SK-N-SH treated with all-trans-retinoic acid at 6 μM for 48 hours (cell line): ENCODE results near the gene LIMK2.

ENCODE experiments used
- ATAC-seq: fragments of 200-7000 bp; cut with Tn5 transposase; 3 replicates; pipeline ENCODE4 v1.9.1; 2020; ENCODE audit warnings: mild to moderate bottlenecking, moderate library complexity
- ARNTL ChIP-seq: fragments of 450-650 bp; formaldehyde crosslinking; IDR thresholded peaks from 2 replicates; pipeline ENCODE4 v1.5.0; 2020; ENCODE audit warnings: low read depth, mild to moderate bottlenecking, moderate library complexity, borderline replicate concordance
- BACH2 ChIP-seq: fragments of 250-450 bp; sonication (Bioruptor Pico); IDR thresholded peaks from 2 replicates; pipeline ENCODE4 v1.9.0; 2021; ENCODE audit warnings: mild to moderate bottlenecking, borderline replicate concordance
- CSDC2 ChIP-seq: fragments of 250-450 bp; sonication (Bioruptor Pico); IDR thresholded peaks from 2 replicates; pipeline ENCODE4 v1.5.0; 2020; ENCODE audit warnings: mild to moderate bottlenecking, moderate library complexity
- ESRRG ChIP-seq: fragments of 250-450 bp; sonication (Bioruptor Pico); IDR thresholded peaks from 2 replicates; pipeline ENCODE4 v1.6.1; 2021; ENCODE audit warnings: mild to moderate bottlenecking
- GLIS3 ChIP-seq: fragments of 250-450 bp; sonication (Bioruptor Pico); IDR thresholded peaks from 2 replicates; pipeline ENCODE4 v1.5.0; 2020; ENCODE audit warnings: mild to moderate bottlenecking, moderate library complexity
- ISL1 ChIP-seq: fragments of 250-450 bp; sonication (Bioruptor Pico); IDR thresholded peaks from 2 replicates; pipeline ENCODE4 v2.1.2; 2022; ENCODE audit warnings: mild to moderate bottlenecking, moderate library complexity
- OSR1 ChIP-seq: fragments of 250-450 bp; sonication (Bioruptor Pico); IDR thresholded peaks from 2 replicates; pipeline ENCODE4 v1.8.0; 2022; ENCODE audit warnings: moderate library complexity, mild to moderate bottlenecking, inconsistent platforms
- PATZ1 ChIP-seq: fragments of 250-450 bp; sonication (Bioruptor Pico); IDR thresholded peaks from 2 replicates; pipeline ENCODE4 v1.8.0; 2020; ENCODE audit warnings: mild to moderate bottlenecking, moderate library complexity, borderline replicate concordance
- POU6F1 ChIP-seq: fragments of 250-450 bp; sonication (Bioruptor Pico); IDR thresholded peaks from 2 replicates; pipeline ENCODE4 v1.8.0; 2021; ENCODE audit warnings: low read depth, mild to moderate bottlenecking, moderate library complexity, borderline replicate concordance
- PPARA ChIP-seq: fragments of 250-450 bp; sonication (Bioruptor Pico); IDR thresholded peaks from 2 replicates; pipeline ENCODE4 v1.5.0; 2020; ENCODE audit warnings: mild to moderate bottlenecking, borderline replicate concordance
- RARB ChIP-seq: fragments of 250-450 bp; sonication (Bioruptor Pico); IDR thresholded peaks from 2 replicates; pipeline ENCODE4 v1.8.0; 2021; ENCODE audit warnings: mild to moderate bottlenecking, moderate library complexity
- SNAI2 ChIP-seq: fragments of 250-450 bp; sonication (Bioruptor Pico); IDR thresholded peaks from 2 replicates; pipeline ENCODE4 v1.5.0; 2020; ENCODE audit warnings: mild to moderate bottlenecking, moderate library complexity
- TCF4 ChIP-seq: fragments of 250-450 bp; sonication (Bioruptor Pico); IDR thresholded peaks from 2 replicates; pipeline ENCODE4 v1.8.0; 2021; ENCODE audit warnings: mild to moderate bottlenecking, moderate library complexity, borderline replicate concordance
- TOX ChIP-seq: fragments of 250-450 bp; sonication (Bioruptor Pico); IDR thresholded peaks from 2 replicates; pipeline ENCODE4 v1.8.0; 2021; ENCODE audit warnings: mild to moderate bottlenecking, moderate library complexity, borderline replicate concordance
- ZFP3 ChIP-seq: fragments of 250-450 bp; sonication (Bioruptor Pico); IDR thresholded peaks from 2 replicates; pipeline ENCODE4 v1.5.0; 2020; ENCODE audit warnings: mild to moderate bottlenecking, moderate library complexity
- ZFP30 ChIP-seq: fragments of 450-650 bp; formaldehyde crosslinking; IDR thresholded peaks from 2 replicates; pipeline ENCODE4 v1.5.0; 2022; ENCODE audit warnings: mild to moderate bottlenecking, moderate library complexity
- ZNF565 ChIP-seq: fragments of 450-650 bp; formaldehyde crosslinking; conservative IDR thresholded peaks from 2 replicates; pipeline ENCODE4 v1.5.0; 2020; ENCODE audit warnings: low read depth, mild to moderate bottlenecking, moderate library complexity
- ZNF70 ChIP-seq: fragments of 450-650 bp; formaldehyde crosslinking; IDR thresholded peaks from 2 replicates; pipeline ENCODE4 v1.5.0; 2020; ENCODE audit warnings: mild to moderate bottlenecking, moderate library complexity
- ZNF8 ChIP-seq: fragments of 450-650 bp; formaldehyde crosslinking; IDR thresholded peaks from 2 replicates; pipeline ENCODE4 v1.5.0; 2020; ENCODE audit warnings: mild to moderate bottlenecking, moderate library complexity
- TF ChIP-seq, protein P1 (sequence below): fragments of 250-450 bp; sonication (Bioruptor Pico); IDR thresholded peaks from 2 replicates; pipeline ENCODE4 v1.5.1; 2020; ENCODE audit warnings: low read depth, mild to moderate bottlenecking, moderate library complexity
- TF ChIP-seq, protein P2 (sequence below): fragments of 250-450 bp; sonication (Bioruptor Pico); IDR thresholded peaks from 2 replicates; pipeline ENCODE4 v1.5.1; 2021; ENCODE audit warnings: mild to moderate bottlenecking, moderate library complexity
- TF ChIP-seq, protein P3 (sequence below): fragments of 250-450 bp; sonication (Bioruptor Pico); IDR thresholded peaks from 2 replicates; pipeline ENCODE4 v1.5.0; 2020; ENCODE audit warnings: mild to moderate bottlenecking, moderate library complexity

LIMK2 gene

GRCh38 chr22:31278626-31279326, 66.7 kb downstream of the LIMK2 start:
- no peak for ATAC-seq
- TF ChIP-seq RARB (no peak), ZFP30 (no peak), ZNF565 (no peak), PATZ1 (CRISPR knock-in tag) (no peak), ZNF70 (CRISPR knock-in tag) (no peak), ZFP3 (CRISPR knock-in tag) (no peak), SNAI2 (CRISPR knock-in tag) (no peak), TCF4 (CRISPR knock-in tag) (no peak), BACH2 (CRISPR knock-in tag) (no peak), GLIS3 (CRISPR knock-in tag) (no peak), TOX (CRISPR knock-in tag) (no peak), PPARA (CRISPR knock-in tag) (no peak), ARNTL (CRISPR knock-in tag) (no peak), ESRRG (CRISPR knock-in tag) (no peak), CSDC2 (CRISPR knock-in tag) (no peak), ISL1 (CRISPR knock-in tag) (no peak)
- TF ChIP-seq, protein P1, sequence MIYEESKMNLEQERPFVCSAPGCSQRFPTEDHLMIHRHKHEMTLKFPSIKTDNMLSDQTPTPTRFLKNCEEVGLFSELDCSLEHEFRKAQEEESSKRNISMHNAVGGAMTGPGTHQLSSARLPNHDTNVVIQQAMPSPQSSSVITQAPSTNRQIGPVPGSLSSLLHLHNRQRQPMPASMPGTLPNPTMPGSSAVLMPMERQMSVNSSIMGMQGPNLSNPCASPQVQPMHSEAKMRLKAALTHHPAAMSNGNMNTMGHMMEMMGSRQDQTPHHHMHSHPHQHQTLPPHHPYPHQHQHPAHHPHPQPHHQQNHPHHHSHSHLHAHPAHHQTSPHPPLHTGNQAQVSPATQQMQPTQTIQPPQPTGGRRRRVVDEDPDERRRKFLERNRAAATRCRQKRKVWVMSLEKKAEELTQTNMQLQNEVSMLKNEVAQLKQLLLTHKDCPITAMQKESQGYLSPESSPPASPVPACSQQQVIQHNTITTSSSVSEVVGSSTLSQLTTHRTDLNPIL (CRISPR knock-in tag), result no peak
- TF ChIP-seq, protein P2, sequence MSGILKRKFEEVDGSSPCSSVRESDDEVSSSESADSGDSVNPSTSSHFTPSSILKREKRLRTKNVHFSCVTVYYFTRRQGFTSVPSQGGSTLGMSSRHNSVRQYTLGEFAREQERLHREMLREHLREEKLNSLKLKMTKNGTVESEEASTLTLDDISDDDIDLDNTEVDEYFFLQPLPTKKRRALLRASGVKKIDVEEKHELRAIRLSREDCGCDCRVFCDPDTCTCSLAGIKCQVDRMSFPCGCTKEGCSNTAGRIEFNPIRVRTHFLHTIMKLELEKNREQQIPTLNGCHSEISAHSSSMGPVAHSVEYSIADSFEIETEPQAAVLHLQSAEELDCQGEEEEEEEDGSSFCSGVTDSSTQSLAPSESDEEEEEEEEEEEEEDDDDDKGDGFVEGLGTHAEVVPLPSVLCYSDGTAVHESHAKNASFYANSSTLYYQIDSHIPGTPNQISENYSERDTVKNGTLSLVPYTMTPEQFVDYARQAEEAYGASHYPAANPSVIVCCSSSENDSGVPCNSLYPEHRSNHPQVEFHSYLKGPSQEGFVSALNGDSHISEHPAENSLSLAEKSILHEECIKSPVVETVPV (CRISPR knock-in tag), result no peak

GRCh38 chr22:31279327-31279669, 67.2 kb downstream of the LIMK2 start:
- TF ChIP-seq ZNF70 (CRISPR knock-in tag) (no peak), CSDC2 (CRISPR knock-in tag) (no peak), ZFP30 (no peak), SNAI2 (CRISPR knock-in tag) (no peak), OSR1 (CRISPR knock-in tag) (no peak), ZFP3 (CRISPR knock-in tag) (no peak), ISL1 (CRISPR knock-in tag) (no peak), GLIS3 (CRISPR knock-in tag) (no peak), PATZ1 (CRISPR knock-in tag) (no peak), POU6F1 (CRISPR knock-in tag) (no peak), ESRRG (CRISPR knock-in tag) (no peak), TOX (CRISPR knock-in tag) (no peak), TCF4 (CRISPR knock-in tag) (no peak), PPARA (CRISPR knock-in tag) (no peak), ZNF8 (CRISPR knock-in tag) (no peak), ZNF565 (no peak), RARB (no peak)
- TF ChIP-seq, protein P1 (CRISPR knock-in tag), result no peak
- TF ChIP-seq, protein P2 (CRISPR knock-in tag), result no peak
- TF ChIP-seq, protein P3, sequence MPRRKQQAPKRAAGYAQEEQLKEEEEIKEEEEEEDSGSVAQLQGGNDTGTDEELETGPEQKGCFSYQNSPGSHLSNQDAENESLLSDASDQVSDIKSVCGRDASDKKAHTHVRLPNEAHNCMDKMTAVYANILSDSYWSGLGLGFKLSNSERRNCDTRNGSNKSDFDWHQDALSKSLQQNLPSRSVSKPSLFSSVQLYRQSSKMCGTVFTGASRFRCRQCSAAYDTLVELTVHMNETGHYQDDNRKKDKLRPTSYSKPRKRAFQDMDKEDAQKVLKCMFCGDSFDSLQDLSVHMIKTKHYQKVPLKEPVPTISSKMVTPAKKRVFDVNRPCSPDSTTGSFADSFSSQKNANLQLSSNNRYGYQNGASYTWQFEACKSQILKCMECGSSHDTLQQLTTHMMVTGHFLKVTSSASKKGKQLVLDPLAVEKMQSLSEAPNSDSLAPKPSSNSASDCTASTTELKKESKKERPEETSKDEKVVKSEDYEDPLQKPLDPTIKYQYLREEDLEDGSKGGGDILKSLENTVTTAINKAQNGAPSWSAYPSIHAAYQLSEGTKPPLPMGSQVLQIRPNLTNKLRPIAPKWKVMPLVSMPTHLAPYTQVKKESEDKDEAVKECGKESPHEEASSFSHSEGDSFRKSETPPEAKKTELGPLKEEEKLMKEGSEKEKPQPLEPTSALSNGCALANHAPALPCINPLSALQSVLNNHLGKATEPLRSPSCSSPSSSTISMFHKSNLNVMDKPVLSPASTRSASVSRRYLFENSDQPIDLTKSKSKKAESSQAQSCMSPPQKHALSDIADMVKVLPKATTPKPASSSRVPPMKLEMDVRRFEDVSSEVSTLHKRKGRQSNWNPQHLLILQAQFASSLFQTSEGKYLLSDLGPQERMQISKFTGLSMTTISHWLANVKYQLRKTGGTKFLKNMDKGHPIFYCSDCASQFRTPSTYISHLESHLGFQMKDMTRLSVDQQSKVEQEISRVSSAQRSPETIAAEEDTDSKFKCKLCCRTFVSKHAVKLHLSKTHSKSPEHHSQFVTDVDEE (CRISPR knock-in tag), result no peak
- TF ChIP-seq, all 23 proteins: peak for 0
- no peak for ATAC-seq
